Measurements from ENCODE around the gene STK11IP.

STK11IP gene

DNA sequence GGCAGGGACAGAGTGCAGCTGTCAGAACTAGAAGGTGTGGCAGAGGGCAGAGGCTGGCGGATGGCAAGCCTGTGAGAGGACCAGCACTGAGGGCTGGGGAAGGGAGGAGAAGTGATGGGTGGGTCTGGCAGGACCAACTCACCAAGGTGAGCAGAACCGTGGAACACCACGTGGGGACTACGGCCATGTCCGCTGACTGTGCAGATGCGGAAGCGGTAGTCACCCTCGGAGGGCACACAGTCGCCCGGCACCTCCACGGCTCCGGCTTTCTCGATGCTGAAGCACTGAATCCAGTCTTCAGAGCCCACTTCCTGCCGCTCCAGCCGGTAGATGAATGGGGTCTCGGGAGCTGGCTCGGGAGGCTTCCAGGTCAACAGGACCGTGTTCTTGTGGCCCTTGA lies 30.5 kb upstream of the STK11IP start:
- Mint-ChIP-seq H3K36me3 (ENCODE audit: low read depth) (peaks cover 67% of the 10 kb centered on the region), H3K9me3 (no peaks in the 10 kb centered on the region), H3K27me3 (ENCODE audit: low read depth, poor library complexity) (peaks cover 3% of the 10 kb centered on the region), H3K4me3 (no peak overlapping the region), H3K4me1 (peaks cover 40% of the 10 kb centered on the region), H3K27ac (no peak overlapping the region)
- TF ChIP-seq, protein P1, sequence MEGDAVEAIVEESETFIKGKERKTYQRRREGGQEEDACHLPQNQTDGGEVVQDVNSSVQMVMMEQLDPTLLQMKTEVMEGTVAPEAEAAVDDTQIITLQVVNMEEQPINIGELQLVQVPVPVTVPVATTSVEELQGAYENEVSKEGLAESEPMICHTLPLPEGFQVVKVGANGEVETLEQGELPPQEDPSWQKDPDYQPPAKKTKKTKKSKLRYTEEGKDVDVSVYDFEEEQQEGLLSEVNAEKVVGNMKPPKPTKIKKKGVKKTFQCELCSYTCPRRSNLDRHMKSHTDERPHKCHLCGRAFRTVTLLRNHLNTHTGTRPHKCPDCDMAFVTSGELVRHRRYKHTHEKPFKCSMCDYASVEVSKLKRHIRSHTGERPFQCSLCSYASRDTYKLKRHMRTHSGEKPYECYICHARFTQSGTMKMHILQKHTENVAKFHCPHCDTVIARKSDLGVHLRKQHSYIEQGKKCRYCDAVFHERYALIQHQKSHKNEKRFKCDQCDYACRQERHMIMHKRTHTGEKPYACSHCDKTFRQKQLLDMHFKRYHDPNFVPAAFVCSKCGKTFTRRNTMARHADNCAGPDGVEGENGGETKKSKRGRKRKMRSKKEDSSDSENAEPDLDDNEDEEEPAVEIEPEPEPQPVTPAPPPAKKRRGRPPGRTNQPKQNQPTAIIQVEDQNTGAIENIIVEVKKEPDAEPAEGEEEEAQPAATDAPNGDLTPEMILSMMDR (IDR thresholded peaks at IDR 0.05), result no peak
- DNase-seq, result no peak

GRCh38 chr2:219567791-219568361 lies 29.8 kb upstream of the STK11IP start:
- H3K4me1 Mint-ChIP-seq, result peaks cover 34% of the 10 kb centered on the region

GRCh38 chr2:219569041-219569440 lies 28.6 kb upstream of the STK11IP start:
- Mint-ChIP-seq H3K36me3 (ENCODE audit: low read depth) (peaks cover 48% of the 10 kb centered on the region), H3K27ac (peak overlapping the region; percentile 64), H3K4me3 (peak overlapping the region; percentile 78), H3K9me3 (no peaks in the 10 kb centered on the region), H3K27me3 (ENCODE audit: low read depth, poor library complexity) (peaks cover 5% of the 10 kb centered on the region), H3K4me1 (peaks cover 37% of the 10 kb centered on the region)
- peak; percentile 45 for DNase-seq
- TF ChIP-seq, protein P1 (IDR thresholded peaks at IDR 0.05), result no peak

More at GRCh38 chr2:219567791-219568361, 29.8 kb upstream of the STK11IP start:
- Mint-ChIP-seq H3K9me3 (no peaks in the 10 kb centered on the region), H3K36me3 (ENCODE audit: low read depth) (peaks cover 60% of the 10 kb centered on the region), H3K4me3 (no peak overlapping the region), H3K27ac (peak overlapping the region; percentile 54), H3K27me3 (ENCODE audit: low read depth, poor library complexity) (peaks cover 4% of the 10 kb centered on the region)
- no peak for DNase-seq
- TF ChIP-seq, protein P1 (IDR thresholded peaks at IDR 0.05), result no peak

- peaks cover 42% of the 10 kb centered on the region for H3K36me3 Mint-ChIP-seq (ENCODE audit: low read depth)
- H3K9me3 Mint-ChIP-seq, result no peaks in the 10 kb centered on the region
- peaks cover 37% of the 10 kb centered on the region for H3K4me1 Mint-ChIP-seq
- no peak for DNase-seq
- H3K27me3 Mint-ChIP-seq (ENCODE audit: low read depth, poor library complexity), result peaks cover 5% of the 10 kb centered on the region
- TF ChIP-seq, protein P1 (IDR thresholded peaks at IDR 0.05), result no peak
- H3K4me3 Mint-ChIP-seq, result peak overlapping the region; percentile 78
- no peak overlapping the region for H3K27ac Mint-ChIP-seq
Measured at GRCh38 chr2:219569635-219570034, 28.0 kb upstream of the STK11IP start.

- peaks cover 6% of the 10 kb centered on the region for H3K27me3 Mint-ChIP-seq (ENCODE audit: low read depth, poor library complexity)
- H3K36me3 Mint-ChIP-seq (ENCODE audit: low read depth), result peaks cover 35% of the 10 kb centered on the region
- peaks cover 40% of the 10 kb centered on the region for H3K4me1 Mint-ChIP-seq
- H3K27ac Mint-ChIP-seq, result no peak overlapping the region
- DNase-seq, result peak; percentile 44
- TF ChIP-seq, protein P1 (IDR thresholded peaks at IDR 0.05), result no peak
- peak overlapping the region; percentile 78 for H3K4me3 Mint-ChIP-seq
- H3K9me3 Mint-ChIP-seq, result no peaks in the 10 kb centered on the region
Measured at GRCh38 chr2:219570194-219570923, 27.3 kb upstream of the STK11IP start.
